ENCODE results near the gene NFIX. TPM values are rescaled to one million over a fixed set of nuclear protein-coding genes. Genes with fewer than 3 reads are reported as not detected.

NFIX gene
- total and polyA plus RNA-seq, 7 donors = 10.6 to 104 (median 44.1) TPM

DNA sequence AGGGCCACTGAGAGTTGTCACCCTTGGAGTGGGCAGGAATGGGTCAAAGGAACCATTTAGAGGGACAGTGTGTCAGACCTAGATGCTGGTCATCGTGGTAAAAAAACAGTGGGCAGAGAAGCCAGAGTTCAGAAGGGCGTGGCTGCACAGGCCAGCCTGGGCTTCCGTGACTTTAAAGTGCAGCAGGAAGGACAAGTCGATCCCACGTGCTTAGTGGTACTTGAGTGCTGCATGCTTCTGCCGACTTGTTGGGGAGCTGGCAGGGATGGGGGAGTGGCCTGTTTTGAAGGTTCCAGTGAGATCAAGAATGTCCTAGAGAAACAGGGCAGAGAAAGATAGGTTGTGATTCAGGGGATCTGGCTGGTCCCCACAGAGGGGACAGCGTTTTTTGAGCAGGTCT lies 90.4 kb downstream of the NFIX start:
- Histone ChIP-seq H3K4me1 (peaks cover 0 to 62% (median 52%) of the 10 kb centered on the region in 4 donors), H3K27ac (peak overlapping the region; percentile 25 to 95 (median 63)), H3K9me3 (no peaks in the 10 kb centered on the region), H3K27me3 (no peaks in the 10 kb centered on the region), H3K4me3 (no peak overlapping the region), H3K36me3 (peaks cover 0 to 60% (median 18%) of the 10 kb centered on the region in 4 donors)
- intact Hi-C loops (cut with DNase I) = no loop called here
- TF ChIP-seq POLR2AphosphoS5 (IDR thresholded peaks at IDR 0.05) (peak in 1 of 4 donors; percentile 3), EP300 (IDR thresholded peaks at IDR 0.05) (no peak)
- DNase-seq = no peak
- 23 to 49% methylated on average over 7 of the region's 7 CpGs for WGBS, 2 donors

DNA sequence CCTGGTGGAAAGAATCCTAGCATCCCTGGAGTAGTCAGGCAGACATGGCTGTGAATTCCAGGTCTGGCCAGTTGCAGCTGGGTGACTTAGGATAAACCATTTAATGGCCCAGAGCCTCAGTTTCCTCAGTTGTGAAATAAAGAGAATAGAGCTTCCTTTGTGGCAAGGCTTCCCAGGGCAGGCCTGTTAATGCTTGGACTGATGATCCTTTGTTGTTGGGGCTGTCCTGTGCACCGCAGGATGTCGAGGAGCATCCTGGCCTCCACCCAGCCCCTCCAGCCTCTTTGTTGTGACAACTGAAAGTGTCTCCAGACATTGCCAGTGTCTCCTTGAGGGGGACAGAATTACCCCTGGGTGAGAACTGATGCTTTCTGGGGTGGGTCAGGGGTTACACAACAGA lies 91.1 kb downstream of the NFIX start:
- intact Hi-C loops (cut with DNase I) = no loop called here
- H3K4me3 ChIP-seq = no peak overlapping the region
- WGBS, 2 donors = 80 to 88% methylated on average over 2 of the region's 2 CpGs
- H3K9me3 ChIP-seq = no peaks in the 10 kb centered on the region
- no peak for DNase-seq
- H3K4me1 ChIP-seq = peaks cover 0 to 68% (median 55%) of the 10 kb centered on the region in 4 donors
- no peaks in the 10 kb centered on the region for H3K27me3 ChIP-seq
- TF ChIP-seq, protein P1, sequence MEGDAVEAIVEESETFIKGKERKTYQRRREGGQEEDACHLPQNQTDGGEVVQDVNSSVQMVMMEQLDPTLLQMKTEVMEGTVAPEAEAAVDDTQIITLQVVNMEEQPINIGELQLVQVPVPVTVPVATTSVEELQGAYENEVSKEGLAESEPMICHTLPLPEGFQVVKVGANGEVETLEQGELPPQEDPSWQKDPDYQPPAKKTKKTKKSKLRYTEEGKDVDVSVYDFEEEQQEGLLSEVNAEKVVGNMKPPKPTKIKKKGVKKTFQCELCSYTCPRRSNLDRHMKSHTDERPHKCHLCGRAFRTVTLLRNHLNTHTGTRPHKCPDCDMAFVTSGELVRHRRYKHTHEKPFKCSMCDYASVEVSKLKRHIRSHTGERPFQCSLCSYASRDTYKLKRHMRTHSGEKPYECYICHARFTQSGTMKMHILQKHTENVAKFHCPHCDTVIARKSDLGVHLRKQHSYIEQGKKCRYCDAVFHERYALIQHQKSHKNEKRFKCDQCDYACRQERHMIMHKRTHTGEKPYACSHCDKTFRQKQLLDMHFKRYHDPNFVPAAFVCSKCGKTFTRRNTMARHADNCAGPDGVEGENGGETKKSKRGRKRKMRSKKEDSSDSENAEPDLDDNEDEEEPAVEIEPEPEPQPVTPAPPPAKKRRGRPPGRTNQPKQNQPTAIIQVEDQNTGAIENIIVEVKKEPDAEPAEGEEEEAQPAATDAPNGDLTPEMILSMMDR (IDR thresholded peaks at IDR 0.05) = no peak
- no peak for TF ChIP-seq POLR2A (IDR thresholded peaks at IDR 0.05)
- TF ChIP-seq EP300 (IDR thresholded peaks at IDR 0.05) = no peak
- no peak for TF ChIP-seq POLR2AphosphoS5 (IDR thresholded peaks at IDR 0.05)
- peak overlapping the region; percentile 25 to 95 (median 63) for H3K27ac ChIP-seq
- peaks cover 0 to 56% (median 18%) of the 10 kb centered on the region in 4 donors for H3K36me3 ChIP-seq

DNA sequence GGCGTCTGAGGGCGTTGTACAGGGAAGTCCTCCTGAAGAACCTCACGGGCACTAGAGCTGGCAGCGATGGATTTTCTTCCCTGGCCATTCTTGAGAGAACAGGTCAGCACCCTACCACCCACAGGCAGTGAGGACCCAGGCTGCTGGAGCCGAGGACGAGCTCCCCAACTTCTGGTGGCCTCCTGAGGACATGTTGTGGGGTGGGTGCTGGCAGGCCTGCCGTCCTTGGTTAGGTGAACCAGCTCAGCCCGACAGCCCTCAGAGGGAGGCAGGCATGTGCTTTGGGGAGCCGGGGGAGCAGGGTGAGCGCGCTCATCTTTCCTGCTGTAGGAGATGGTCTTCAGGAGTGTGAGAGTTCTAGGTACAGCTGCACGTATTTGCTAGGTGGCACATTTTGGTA lies 92.0 kb downstream of the NFIX start:
- H3K4me1 ChIP-seq = peaks cover 0 to 68% (median 55%) of the 10 kb centered on the region in 4 donors
- intact Hi-C loops (cut with DNase I) = no loop called here
- TF ChIP-seq POLR2A (IDR thresholded peaks at IDR 0.05) (no peak), EP300 (IDR thresholded peaks at IDR 0.05) (no peak), POLR2AphosphoS5 (IDR thresholded peaks at IDR 0.05) (no peak)
- TF ChIP-seq, protein P1 (IDR thresholded peaks at IDR 0.05) = no peak
- H3K27me3 ChIP-seq = no peaks in the 10 kb centered on the region
- peaks cover 0 to 49% (median 15%) of the 10 kb centered on the region in 4 donors for H3K36me3 ChIP-seq
- no peaks in the 10 kb centered on the region for H3K9me3 ChIP-seq
- no peak for DNase-seq
- H3K27ac ChIP-seq = peak overlapping the region in 3 of 4 donors; percentile 81 to 95 (median 88)
- no peak overlapping the region for H3K4me3 ChIP-seq
- WGBS, 2 donors = 91 to 94% methylated on average over 12 of the region's 12 CpGs

DNA sequence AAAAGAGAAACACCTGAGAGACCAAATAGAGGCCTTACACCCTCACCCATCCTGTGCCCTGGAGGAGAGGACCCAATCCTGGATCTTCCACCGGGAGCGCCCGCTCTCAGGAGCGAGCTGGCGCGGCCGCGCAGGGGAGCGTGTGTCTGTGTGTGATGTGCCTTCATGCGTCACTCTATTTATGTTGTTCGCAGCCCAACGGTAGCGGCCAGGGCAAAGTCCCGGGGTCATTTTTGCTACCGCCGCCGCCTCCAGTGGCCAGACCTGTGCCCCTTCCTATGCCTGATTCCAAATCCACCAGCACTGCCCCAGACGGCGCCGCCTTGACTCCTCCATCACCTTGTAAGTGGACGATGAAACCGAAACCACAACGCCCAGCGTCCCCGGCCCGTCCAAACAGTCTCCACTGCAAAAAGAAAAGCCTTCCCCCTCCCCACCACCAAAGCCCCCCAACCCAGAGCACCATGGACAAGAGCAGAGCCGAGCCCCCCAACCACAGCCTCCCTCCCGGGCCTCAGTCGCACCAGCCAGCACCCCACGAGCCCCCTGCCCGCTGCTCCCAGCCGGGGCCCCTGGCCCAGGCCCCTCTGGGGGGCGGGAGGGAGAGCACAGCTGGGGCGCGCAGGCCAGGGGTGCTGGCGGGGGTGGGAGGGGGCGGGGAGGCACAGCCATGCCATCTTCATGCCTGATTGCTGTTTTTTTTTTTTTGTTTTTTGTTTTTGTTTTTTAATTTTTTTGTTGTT lies 92.7 kb downstream of the NFIX start:
- no peak overlapping the region for H3K4me3 ChIP-seq
- peak overlapping the region in 3 of 4 donors; percentile 81 to 95 (median 88) for H3K27ac ChIP-seq
- 86 to 91% methylated on average over 37 of the region's 37 CpGs for WGBS, 2 donors
- no peaks in the 10 kb centered on the region for H3K27me3 ChIP-seq
- intact Hi-C loops (cut with DNase I) = no loop called here
- no peak for DNase-seq
- no peaks in the 10 kb centered on the region for H3K9me3 ChIP-seq
- TF ChIP-seq, protein P1 (IDR thresholded peaks at IDR 0.05) = no peak
- TF ChIP-seq EP300 (IDR thresholded peaks at IDR 0.05) (no peak), POLR2AphosphoS5 (IDR thresholded peaks at IDR 0.05) (no peak), POLR2A (IDR thresholded peaks at IDR 0.05) (no peak)
- H3K36me3 ChIP-seq = peaks cover 0 to 44% (median 13%) of the 10 kb centered on the region in 4 donors
- peaks cover 0 to 68% (median 55%) of the 10 kb centered on the region in 4 donors for H3K4me1 ChIP-seq

DNA sequence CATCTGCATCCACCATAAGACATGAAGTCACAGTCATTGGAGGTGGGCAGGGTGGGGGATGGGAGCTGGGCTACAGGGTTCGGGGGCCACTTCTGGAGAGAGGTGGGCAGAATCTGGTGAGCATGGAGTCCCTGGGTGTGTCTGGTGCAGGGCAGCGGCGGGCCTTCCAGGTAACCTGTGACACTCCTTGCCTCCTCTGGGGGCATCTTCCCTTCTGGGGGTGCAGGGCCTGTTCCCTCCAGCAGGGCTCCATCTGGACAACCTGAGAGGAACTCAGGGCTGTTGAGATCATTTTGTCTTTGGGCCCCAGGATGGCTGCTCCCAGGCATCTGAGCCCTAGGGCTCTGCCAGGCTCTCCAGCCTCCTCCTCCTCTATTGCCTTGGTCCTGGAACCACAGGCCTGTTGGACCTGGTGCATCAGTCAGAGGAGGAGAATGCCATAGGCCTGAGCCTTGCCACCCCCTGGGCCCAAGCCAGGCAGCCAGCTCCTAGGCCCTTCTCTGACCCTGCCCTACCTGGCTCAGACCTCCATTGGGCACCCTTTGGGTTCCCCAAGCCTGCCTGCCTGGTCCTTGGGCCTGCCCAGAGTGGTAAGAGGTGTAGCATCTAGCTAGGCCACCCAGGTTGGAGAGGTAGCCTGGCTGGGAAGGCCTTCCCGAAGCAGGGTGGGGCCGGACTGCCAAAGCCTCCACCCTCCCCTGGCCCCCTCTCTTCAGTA lies 94.0 kb downstream of the NFIX start:
- intact Hi-C loops (cut with DNase I) = no loop called here
- Histone ChIP-seq H3K27ac (peak overlapping the region; percentile 81 to 95 (median 86)), H3K9me3 (no peaks in the 10 kb centered on the region), H3K4me1 (peaks cover 0 to 79% (median 63%) of the 10 kb centered on the region in 4 donors), H3K36me3 (peaks cover 0 to 31% (median 8%) of the 10 kb centered on the region in 4 donors), H3K27me3 (no peaks in the 10 kb centered on the region), H3K4me3 (no peak overlapping the region)
- no peak for TF ChIP-seq POLR2AphosphoS5 (IDR thresholded peaks at IDR 0.05)
- WGBS, 2 donors = 88 to 91% methylated on average over 5 of the region's 5 CpGs
- no peak for DNase-seq

All from sigmoid colon (tissue), 7 donors.